ENCODE results near the gene FGF19. TPM values are rescaled to one million over a fixed set of nuclear protein-coding genes. Genes with fewer than 3 reads are reported as not detected.

FGF19 gene
- polyA plus RNA-seq, 4 donors: 0.62 to 1.7 (median 1.1) TPM

DNA sequence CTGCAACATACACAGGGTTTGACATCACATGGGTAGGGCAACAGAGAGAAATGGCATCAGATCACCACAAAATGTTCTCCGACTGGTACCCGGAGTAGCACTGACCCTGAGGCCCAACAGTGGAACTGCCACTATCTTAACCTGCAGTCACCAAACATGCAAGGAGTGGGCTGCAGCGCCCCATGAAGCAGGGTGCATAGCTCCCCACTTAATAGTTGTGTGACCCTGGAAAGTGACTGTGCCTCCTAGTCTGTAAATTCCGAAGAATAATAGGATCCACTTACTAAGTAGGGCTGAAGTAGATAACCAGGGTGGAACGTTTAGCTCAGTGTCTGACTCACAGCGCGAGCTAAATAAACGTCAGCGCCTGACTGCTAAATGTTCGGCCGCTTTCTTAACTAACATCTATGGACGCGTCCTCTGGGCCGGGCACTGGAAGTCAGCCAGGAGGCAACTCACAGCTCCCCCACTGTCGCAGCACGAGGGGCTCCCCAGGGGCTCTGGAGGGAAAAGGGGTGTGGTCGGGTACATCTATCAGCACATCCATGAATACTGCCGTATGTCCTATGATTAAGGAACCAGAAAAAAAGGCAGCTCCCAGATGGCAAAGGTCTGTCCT lies 29.4 kb downstream of the FGF19 start:
- no peak for DNase-seq (ENCODE audit: low read depth in 4 of 4, low spot score in 3 of 4)

- no peak for DNase-seq (ENCODE audit: low read depth in 4 of 4, low spot score in 3 of 4)
These were observed 31.9 kb downstream of the FGF19 start for GRCh38 chr11:69671734-69672465.

DNA sequence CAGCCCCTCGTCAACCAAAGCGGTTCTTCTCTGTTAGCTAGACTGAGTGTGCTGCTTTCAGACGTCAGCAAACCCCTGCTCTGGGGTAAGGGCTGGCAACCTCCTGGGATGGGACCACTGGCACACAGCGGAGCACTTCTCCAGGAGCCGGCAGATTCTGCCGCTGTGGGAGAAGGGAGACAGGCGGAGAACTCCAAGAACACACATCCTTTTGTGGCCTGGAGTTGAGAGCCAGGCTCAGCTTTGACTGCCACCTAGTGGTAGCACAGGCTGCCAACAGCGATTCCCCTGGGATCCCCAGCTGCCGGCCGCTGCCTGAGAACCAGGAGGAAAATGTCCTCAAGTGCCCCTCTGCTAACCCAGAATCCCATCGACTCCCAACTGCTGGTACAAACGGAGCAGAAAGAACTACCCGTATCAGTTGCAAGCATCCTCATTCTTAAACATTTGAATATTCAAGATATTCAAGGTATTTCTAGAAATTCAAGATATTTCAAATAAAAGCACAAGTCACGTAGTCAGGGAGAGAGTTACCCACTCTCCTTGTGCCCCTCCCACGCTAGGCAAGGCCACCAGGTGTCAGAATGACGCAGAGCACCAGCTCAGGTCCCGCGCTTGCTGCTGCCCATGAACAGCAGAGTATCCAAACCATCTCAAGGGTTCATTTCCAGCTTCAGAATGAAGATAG lies 33.5 kb downstream of the FGF19 start:
- peak; percentile 68 to 79 (median 76) for DNase-seq (ENCODE audit: low read depth in 4 of 4, low spot score in 3 of 4)

DNA sequence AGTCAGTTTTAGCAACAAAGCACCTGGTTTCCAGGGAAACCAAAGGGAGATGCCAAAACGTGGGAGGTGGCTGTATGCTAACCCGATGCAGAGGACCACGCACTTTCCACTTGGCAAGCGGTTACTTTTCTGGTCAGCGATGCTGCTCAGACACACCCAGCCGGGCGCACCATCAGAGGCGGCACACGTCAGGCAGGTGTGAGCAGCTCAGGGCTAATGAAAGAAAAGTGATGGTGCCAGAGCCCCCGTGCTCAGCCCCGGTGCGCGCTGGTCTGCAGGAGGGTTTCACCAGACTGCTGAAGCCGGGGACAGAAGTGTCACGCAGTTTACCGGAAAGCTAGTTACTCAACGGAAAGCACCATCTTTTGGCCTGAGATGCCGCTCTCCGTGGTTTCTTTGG lies 34.3 kb downstream of the FGF19 start:
- no peak for DNase-seq (ENCODE audit: low read depth in 4 of 4, low spot score in 3 of 4)

DNA sequence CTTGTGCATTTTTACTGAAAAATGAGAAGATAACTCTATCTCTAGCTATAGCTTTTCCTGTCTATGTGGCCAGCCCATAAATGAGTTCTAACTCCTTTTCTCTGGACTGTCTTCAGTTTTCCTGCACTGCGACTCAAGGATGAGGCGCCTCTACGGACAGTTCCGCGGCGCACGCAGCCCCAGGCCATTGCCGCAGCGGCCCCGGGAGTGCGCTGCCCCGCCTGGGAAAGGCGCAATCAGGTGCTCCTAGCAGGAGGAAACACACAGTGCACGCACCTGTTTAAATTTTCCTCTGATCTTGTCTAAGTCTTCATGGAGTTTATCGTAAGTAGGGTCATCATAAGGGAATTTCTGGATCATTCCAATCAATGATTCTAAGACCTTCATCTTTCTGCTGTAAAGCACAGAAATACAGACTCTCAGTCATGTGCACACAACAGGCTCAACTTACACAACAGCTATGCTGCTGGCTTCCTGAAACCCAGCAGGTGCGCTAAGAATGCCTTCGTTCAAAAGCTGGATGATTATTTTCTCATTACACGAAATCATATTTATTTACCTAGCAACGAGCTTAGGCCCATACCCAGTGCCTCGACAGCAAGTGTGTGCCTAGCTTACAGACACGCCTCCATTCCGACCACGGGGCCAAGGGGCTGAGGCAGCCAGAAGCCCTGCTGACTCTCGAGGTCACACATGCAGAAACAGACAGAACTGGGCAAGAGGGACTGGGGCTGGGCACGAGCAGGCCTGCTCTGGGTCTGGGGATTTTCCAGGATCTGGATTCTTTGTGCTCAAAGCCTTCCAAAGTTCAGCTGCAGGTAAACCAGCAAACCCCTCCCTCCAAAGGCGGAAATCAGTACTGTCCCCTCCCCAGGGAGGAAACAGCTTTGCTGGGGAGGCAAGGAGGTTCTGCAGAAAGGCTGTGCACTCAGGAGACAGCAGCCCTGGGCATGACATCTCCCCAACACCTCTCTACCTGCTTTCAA lies 35.9 kb downstream of the FGF19 start:
- DNase-seq (ENCODE audit: low read depth in 4 of 4, low spot score in 3 of 4): no peak

GRCh38 chr11:69666752-69667536 lies 36.9 kb downstream of the FGF19 start:
- no peak for DNase-seq (ENCODE audit: low read depth in 4 of 4, low spot score in 3 of 4)

DNA sequence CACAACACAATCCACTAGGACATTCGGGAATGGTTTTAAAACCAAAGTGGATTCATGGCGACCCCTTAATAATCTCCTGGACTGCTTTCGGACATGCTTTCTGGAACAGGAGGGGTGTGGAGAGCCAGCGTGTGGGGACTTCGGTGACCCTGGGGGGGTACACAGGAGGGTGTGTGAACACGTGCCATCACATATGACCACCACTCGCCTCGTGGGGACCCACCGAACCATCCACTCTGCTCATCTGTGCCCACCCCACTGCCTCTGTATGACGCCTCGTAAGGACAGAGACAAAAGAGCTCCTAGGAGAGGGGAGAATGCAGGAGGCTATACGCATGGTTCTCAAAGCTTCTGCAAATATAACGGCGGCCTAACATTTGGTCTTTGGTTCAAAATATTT lies 37.6 kb downstream of the FGF19 start:
- DNase-seq (ENCODE audit: low read depth in 4 of 4, low spot score in 3 of 4): no peak

- no peak for DNase-seq (ENCODE audit: low read depth in 4 of 4, low spot score in 3 of 4)
These were observed 38.2 kb downstream of the FGF19 start for GRCh38 chr11:69665669-69666068.

DNA sequence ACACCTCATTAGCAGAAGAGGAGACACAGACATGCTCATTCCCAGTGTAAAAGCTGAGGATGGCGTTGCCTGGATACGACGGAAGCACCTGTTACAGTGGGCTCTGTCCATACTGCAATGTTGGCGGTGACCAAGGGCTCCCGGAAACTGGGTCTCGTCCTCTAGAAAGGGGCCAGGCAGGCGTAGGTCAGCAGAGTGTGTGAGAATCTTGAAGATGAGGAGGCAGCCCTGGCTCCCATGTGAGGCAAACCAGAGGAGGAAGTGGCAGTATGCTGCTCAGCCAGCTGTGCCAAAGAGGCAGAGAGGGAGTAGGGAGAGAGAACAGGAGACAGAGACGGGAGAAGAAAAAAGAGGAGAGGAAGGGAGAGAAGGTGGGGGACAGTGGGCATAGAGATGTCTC lies 38.9 kb downstream of the FGF19 start:
- DNase-seq (ENCODE audit: low read depth in 4 of 4, low spot score in 3 of 4): no peak

GRCh38 chr11:69664103-69664775 lies 39.6 kb downstream of the FGF19 start:
- DNase-seq (ENCODE audit: low read depth in 4 of 4, low spot score in 3 of 4): no peak

GRCh38 chr11:69663326-69663725 lies 40.5 kb downstream of the FGF19 start:
- no peak for DNase-seq (ENCODE audit: low read depth in 4 of 4, low spot score in 3 of 4)

DNA sequence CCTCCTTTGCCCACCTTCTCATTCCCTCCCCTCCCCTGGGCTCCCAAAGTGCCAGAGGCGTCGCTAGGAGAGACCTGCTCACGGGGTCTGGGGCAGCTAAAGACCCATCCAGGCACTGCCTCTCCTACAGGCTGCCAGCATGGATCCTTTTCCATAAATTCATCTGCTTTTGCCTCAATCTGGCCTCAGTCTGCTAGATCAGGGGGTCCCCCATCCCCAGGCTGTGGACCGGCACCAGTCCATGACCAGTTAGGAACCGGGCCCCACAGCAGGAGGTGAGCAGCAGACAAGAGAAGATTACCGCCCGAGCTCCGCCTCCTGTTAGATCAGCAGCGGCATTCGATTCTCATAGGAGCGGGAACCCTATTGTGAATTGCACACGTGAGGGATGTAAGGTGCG lies 41.0 kb downstream of the FGF19 start:
- DNase-seq (ENCODE audit: low read depth in 4 of 4, low spot score in 3 of 4): no peak

DNA sequence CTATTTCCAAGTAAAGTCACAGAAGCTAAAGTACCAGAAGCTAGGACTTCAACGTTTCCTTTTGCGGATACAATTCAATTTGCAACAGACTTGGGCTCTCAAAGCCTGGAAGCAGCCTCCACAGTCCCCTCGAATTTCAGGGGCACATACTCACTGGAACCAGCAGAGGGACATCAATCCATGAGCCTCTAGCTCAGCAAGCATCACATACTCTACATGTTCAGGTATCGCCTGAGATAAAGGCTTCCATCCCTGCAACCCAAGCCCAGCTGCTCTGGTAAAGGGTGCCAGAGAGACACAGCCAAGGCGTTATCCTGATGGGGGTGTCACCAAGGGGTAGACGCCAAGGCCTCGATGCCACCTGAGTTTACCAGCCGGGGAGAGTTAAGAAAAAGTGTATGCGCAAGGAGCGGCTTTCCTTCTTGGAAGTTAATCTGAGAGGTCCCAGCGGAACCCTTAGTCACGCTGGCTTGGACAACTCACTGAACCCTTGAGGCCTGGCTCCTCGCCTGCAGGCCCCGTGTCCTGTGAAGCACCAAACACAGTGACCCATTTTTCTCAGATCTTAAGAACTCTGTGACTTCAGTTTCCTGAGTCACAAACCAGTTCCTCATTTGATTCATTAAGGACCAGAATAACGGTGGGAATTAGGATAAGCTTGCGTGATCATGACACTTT lies 41.7 kb downstream of the FGF19 start:
- DNase-seq (ENCODE audit: low read depth in 4 of 4, low spot score in 3 of 4): no peak

DNA sequence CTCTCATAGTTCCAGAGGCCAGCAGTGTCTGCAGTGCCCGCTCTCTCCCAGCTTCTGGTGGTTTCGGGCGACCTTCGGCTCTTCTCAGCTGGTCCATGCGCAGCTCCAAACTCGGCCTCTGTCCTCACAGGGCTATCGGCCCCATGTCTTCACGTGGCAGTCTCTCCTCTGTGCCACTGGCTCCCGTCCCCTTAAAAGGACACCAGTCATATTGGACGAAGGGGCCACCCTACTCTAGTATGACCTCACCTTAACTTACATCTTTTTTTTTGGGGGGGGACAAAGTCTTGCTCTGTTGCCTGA lies 42.5 kb downstream of the FGF19 start:
- no peak for DNase-seq (ENCODE audit: low read depth in 4 of 4, low spot score in 3 of 4)

DNA sequence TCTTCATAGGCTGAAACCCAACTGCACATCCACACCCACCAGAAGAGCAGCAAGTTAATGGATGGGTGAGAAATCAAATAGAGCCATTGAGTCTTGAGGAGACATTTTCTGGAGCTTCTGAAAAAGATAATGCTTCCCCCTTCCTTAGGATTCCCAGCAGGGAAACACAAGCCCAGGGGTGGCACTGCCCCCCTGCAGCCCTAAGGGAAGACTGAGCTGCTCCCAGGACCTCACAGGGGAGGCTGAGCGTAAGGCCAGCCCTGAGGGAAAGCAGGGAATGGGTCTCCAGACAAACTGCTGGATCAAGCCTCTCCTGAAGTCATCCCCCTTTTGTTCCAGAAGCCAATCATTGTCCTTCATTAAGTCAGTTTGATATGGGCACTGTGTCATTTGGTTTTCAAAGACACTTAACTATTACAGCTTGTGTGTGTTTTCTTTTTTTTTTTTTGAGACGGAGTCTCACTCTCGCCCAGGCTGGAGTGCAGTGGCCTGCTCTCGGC lies 43.8 kb downstream of the FGF19 start:
- no peak for DNase-seq (ENCODE audit: low read depth in 4 of 4, low spot score in 3 of 4)

DNA sequence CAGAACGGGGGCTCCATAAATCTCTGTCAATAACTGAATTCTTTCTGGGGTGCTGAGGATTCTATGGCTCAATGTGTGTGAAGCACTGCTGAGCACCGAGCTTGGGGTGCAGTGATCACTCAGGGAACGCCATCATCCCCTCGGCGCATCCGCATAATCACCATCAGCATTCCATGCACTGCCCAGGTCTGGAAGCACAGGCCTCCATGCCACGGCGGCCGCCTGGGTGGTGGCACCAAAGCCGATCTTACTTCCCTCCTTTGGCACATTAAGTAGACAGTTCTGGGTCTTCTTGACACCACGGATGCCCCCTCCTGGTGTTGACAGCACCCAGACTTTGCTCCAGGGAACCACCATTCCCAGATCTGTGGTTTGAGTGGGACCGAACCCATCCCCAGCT lies 44.2 kb downstream of the FGF19 start:
- no peak for DNase-seq (ENCODE audit: low read depth in 4 of 4, low spot score in 3 of 4)

- no peak for DNase-seq (ENCODE audit: low read depth in 4 of 4, low spot score in 3 of 4)
These were observed 45.0 kb downstream of the FGF19 start for GRCh38 chr11:69658626-69659450.

Measured in right renal pelvis (tissue), 4 donors.